Upper lobe of left lung (tissue), 6 donors: ENCODE data around the gene OSBPL5. TPM values are rescaled to one million over a fixed set of nuclear protein-coding genes. Genes with fewer than 3 reads are reported as not detected.

Experiments used
- ATAC-seq, 2 donors: fragments of 200-7000 bp; cut with Tn5 transposase; one replicate each; pipeline ENCODE4 v1.9.1; 2022; ENCODE audit warnings: mild to moderate bottlenecking in 2 of 2, moderate library complexity in 2 of 2; ENCODE audit not compliant: low FRiP score in 2 of 2
- DNase-seq, 2 donors: peaks; one replicate each; pipeline ENCODE4 v3.0.0-alpha.2; 2019 to 2020
- H3K27ac ChIP-seq, 4 donors: fragments of 200-600 bp; sonication (generic); one replicate each; pipeline ENCODE4 v1.5.1; 2016 to 2019
- H3K27me3 ChIP-seq, 4 donors: fragments of 200-600 bp; sonication (generic); one replicate each; pipeline ENCODE4 v1.5.1; 2017 to 2019
- H3K36me3 ChIP-seq, 4 donors: fragments of 200-600 bp; sonication (generic); one replicate each; pipeline ENCODE4 v1.5.1; 2016 to 2019
- H3K4me1 ChIP-seq, 4 donors: fragments of 200-600 bp; sonication (generic); one replicate each; pipeline ENCODE4 v1.5.1; 2018 to 2019
- H3K4me3 ChIP-seq, 4 donors: fragments of 200-600 bp; sonication (generic); one replicate each; pipeline ENCODE4 v1.5.1; 2017 to 2019; ENCODE audit warnings: mild to moderate bottlenecking in 2 of 4, moderate library complexity in 1 of 4
- H3K9me3 ChIP-seq, 4 donors: fragments of 200-600 bp; sonication (generic); one replicate each; pipeline ENCODE4 v1.5.1; 2018 to 2019
- CTCF ChIP-seq, 6 experiments: fragments of 450-650 bp in 4 of 6; fragments of 200-600 bp in 2 of 6; sonication (generic) in 2 of 6; IDR thresholded peaks; one replicate each; pipeline ENCODE4 v1.5.1; 2016 to 2019; ENCODE audit warnings: antibody characterized with exemption in 6 of 6
- EP300 ChIP-seq, 4 donors: sonication (generic); formaldehyde crosslinking; IDR thresholded peaks; one replicate each; pipeline ENCODE4 v1.5.1; 2017; ENCODE audit warnings: antibody characterized with exemption in 4 of 4, control low read depth in 2 of 4
- POLR2A ChIP-seq, 4 donors: fragments of 450-650 bp; IDR thresholded peaks; one replicate each; pipeline ENCODE4 v1.5.1; 2016 to 2017; ENCODE audit warnings: antibody characterized with exemption in 4 of 4, mild to moderate bottlenecking in 2 of 4
- POLR2AphosphoS5 ChIP-seq, 2 donors: sonication (generic); formaldehyde crosslinking; IDR thresholded peaks; one replicate each; pipeline ENCODE4 v1.5.1; 2017; ENCODE audit warnings: antibody characterized with exemption in 2 of 2
- WGBS, 2 donors: methylation state at CpG; one replicate each; pipeline ENCODE4 v1.1.5; 2017 to 2018; 5-methylcytosine and 5-hydroxymethylcytosine counted together
- total RNA-seq, 6 donors: library from RNA; depleted of rRNA in 4 of 6; stranded (reverse); fragments of >200 nt in 4 of 6; gene quantifications; one replicate each; pipeline versions ENCODE4 v1.1.0 to v1.2.1, GENCODE V29; 2016 to 2021
- donor health status: DM: no; HTN: no; CAD: no; lungs with moderate emphysema.
- donor health status: DM: no; HTN: yes; CAD: no; lungs with severe emphysema.

Gene OSBPL5
- total RNA-seq, 6 donors from 2014 or later, result 23.4 to 66.9 (median 48.3) TPM

DNA sequence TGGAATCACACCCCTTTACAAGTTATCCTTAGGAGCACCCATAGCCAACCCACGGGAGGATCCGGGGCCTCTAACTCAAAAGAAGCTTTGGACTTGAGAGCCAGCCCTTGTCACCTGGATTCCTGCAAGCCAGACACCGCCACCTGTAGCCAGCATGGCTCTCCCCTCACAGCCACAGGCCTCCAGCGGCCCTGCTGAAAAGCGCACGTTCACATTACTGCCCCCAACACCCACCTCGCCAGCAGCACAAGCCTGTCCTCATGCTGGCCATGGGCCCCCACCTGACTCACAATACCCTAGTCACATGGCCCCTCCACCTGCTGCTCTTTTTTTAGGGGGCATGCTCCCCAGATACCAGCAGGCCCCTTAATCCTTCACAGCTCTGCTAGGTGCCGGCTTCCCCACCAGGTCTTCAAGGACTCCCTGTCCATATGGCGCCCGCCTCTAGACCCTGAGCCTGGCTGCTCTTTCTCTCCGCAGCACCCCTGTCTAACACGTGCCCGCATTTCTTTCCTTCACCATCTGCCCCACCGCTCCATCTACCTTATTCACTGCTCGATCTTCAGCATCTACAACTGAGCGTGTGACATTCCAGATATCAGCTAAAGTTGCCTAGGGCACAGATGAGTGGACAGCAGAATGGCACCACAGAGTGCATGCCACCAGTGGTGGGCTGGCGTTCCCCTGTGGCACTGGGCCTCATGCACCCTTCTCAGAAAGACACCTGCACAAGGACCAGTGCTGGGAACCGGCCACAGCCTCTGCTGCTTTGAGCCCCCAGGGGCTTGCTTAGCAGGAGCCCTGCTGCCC lies 114.5 kb downstream of the OSBPL5 start:
- Histone ChIP-seq H3K9me3 (no peaks in the 10 kb centered on the region), H3K27me3 (no peaks in the 10 kb centered on the region), H3K4me3 (no peak overlapping the region), H3K27ac (peak overlapping the region in 1 of 4 donors; percentile 63), H3K36me3 (peaks cover 0 to 49% (median 11%) of the 10 kb centered on the region in 4 donors), H3K4me1 (peaks cover 14 to 26% (median 18%) of the 10 kb centered on the region in 4 donors)
- 93 to 97% methylated on average over 16 to 18 of the region's 18 CpGs for WGBS, 2 donors
- DNase-seq (no peak), ATAC-seq (no peak)
- TF ChIP-seq POLR2AphosphoS5 (IDR thresholded peaks at IDR 0.05) (no peak), POLR2A (IDR thresholded peaks at IDR 0.05) (no peak), CTCF (IDR thresholded peaks at IDR 0.05) (no peak), EP300 (IDR thresholded peaks at IDR 0.05) (no peak)

- TF ChIP-seq POLR2A (IDR thresholded peaks at IDR 0.05), result no peak
- TF ChIP-seq EP300 (IDR thresholded peaks at IDR 0.05), result peak in 1 of 4 donors; percentile 47
- TF ChIP-seq CTCF (IDR thresholded peaks at IDR 0.05), result peak in 4 of 6 experiments; percentile 18 to 54 (median 30)
- peak in 1 of 2 donors; percentile 83 for TF ChIP-seq POLR2AphosphoS5 (IDR thresholded peaks at IDR 0.05)
- WGBS, 2 donors, result 65% methylated on average over 18 of the region's 18 CpGs
- peak; percentile 71 to 90 for ATAC-seq
- Histone ChIP-seq H3K27ac (peak overlapping the region; percentile 41 to 77 (median 59)), H3K9me3 (no peaks in the 10 kb centered on the region), H3K4me3 (peak overlapping the region in 1 of 4 donors; percentile 18), H3K27me3 (no peaks in the 10 kb centered on the region), H3K36me3 (peaks cover 0 to 57% (median 17%) of the 10 kb centered on the region in 4 donors), H3K4me1 (peaks cover 7 to 24% (median 12%) of the 10 kb centered on the region in 4 donors)
- DNase-seq, result peak; percentile 69 to 84
Measured at GRCh38 chr11:3049430-3050243, 115.5 kb downstream of the OSBPL5 start.

DNA sequence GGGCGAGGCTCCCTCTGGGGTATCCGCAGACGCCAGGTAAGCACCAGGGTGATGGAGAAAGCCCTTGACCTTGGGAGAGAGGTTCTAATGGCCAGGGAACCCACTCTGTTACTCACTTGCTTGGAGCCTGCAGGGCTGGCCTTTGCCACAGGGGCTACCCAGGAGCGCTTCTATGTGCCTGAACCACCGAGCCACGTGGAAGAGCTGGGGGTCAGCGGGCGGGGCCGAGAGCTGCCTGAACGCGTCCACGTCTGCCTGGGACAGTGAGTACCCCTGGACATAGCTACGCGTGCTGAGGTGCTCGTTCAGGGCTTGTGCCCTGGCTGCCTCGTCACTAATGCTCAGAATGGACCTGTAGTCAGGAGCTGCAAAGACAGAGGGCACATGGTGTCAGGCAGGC lies 117.5 kb downstream of the OSBPL5 start:
- Histone ChIP-seq H3K4me3 (no peak overlapping the region), H3K36me3 (peaks cover 0 to 52% (median 18%) of the 10 kb centered on the region in 4 donors), H3K9me3 (no peaks in the 10 kb centered on the region), H3K27ac (no peak overlapping the region), H3K27me3 (no peaks in the 10 kb centered on the region), H3K4me1 (peaks cover 7 to 37% (median 15%) of the 10 kb centered on the region in 4 donors)
- WGBS, 2 donors, result 93 to 100% methylated on average over 3 to 16 of the region's 16 CpGs
- DNase-seq (no peak), ATAC-seq (no peak)
- TF ChIP-seq EP300 (IDR thresholded peaks at IDR 0.05) (no peak), POLR2A (IDR thresholded peaks at IDR 0.05) (no peak), CTCF (IDR thresholded peaks at IDR 0.05) (no peak), POLR2AphosphoS5 (IDR thresholded peaks at IDR 0.05) (no peak)

- Histone ChIP-seq H3K27ac (no peak overlapping the region), H3K4me1 (peaks cover 7 to 40% (median 15%) of the 10 kb centered on the region in 4 donors), H3K9me3 (no peaks in the 10 kb centered on the region), H3K27me3 (no peaks in the 10 kb centered on the region), H3K4me3 (no peak overlapping the region), H3K36me3 (peaks cover 4 to 50% (median 22%) of the 10 kb centered on the region in 4 donors)
- ATAC-seq (no peak), DNase-seq (no peak)
- 84 to 91% methylated on average over 8 of the region's 8 CpGs for WGBS, 2 donors
- TF ChIP-seq POLR2A (IDR thresholded peaks at IDR 0.05), result no peak
- TF ChIP-seq POLR2AphosphoS5 (IDR thresholded peaks at IDR 0.05), result no peak
- TF ChIP-seq CTCF (IDR thresholded peaks at IDR 0.05), result no peak
- TF ChIP-seq EP300 (IDR thresholded peaks at IDR 0.05), result no peak
Measured at GRCh38 chr11:3046641-3047040, 118.5 kb downstream of the OSBPL5 start.
